ENCODE measurements around the gene EXD3.

DNA sequence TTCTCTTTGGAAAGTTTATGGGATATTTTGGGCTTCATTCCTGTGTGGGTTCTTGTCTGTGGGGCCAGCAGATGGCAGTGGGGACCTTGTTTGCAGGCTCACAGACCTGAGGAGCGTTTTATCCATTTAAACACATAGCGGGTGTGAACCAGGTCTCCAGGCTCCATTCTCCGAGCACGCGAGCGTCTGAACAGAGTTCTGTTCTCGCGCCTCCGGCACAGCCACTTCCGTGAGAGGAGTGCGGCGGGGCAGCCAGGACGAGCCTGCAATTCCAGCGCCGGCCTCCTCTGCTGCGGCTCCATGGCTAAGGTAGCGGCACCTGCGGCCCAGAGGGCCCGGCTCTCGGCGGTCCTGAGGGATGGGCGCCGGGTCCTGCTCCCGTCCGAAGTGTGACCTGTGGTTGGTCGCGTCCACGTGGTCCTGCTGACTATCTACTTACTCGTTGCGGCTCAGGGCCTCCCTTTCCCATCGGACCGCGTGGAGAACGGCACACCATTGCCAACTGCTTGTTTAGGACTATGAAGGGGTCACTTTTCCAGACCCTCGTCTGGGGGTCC, 128.2 kb downstream of the EXD3 start:
- TF ChIP-seq, protein P1, sequence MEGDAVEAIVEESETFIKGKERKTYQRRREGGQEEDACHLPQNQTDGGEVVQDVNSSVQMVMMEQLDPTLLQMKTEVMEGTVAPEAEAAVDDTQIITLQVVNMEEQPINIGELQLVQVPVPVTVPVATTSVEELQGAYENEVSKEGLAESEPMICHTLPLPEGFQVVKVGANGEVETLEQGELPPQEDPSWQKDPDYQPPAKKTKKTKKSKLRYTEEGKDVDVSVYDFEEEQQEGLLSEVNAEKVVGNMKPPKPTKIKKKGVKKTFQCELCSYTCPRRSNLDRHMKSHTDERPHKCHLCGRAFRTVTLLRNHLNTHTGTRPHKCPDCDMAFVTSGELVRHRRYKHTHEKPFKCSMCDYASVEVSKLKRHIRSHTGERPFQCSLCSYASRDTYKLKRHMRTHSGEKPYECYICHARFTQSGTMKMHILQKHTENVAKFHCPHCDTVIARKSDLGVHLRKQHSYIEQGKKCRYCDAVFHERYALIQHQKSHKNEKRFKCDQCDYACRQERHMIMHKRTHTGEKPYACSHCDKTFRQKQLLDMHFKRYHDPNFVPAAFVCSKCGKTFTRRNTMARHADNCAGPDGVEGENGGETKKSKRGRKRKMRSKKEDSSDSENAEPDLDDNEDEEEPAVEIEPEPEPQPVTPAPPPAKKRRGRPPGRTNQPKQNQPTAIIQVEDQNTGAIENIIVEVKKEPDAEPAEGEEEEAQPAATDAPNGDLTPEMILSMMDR (IDR thresholded peaks at IDR 0.05) = no peak
- no peak for TF ChIP-seq POLR2A (IDR thresholded peaks at IDR 0.05)

Data from sigmoid colon (tissue), 3 donors.